Anterior cingulate cortex (tissue), 58 donors: Measurements from ENCODE around the gene HIC2.
"Not testable (repeated sequence)": the region's sequence is repeated elsewhere in the genome, so short reads cannot be mapped to it uniquely, and the experiment has no call there.

Source experiments
- DNase-seq, 58 donors: peaks; one replicate each; lab custom pipeline; 2025; lab: John Stamatoyannopoulos, UW

HIC2 gene

GRCh38 chr22:21449531-21450319, 32.6 kb downstream of the HIC2 start:
- DNase-seq, result no peak

- DNase-seq, result no peak
Measured at GRCh38 chr22:21450320-21450831, 33.2 kb downstream of the HIC2 start.

DNA sequence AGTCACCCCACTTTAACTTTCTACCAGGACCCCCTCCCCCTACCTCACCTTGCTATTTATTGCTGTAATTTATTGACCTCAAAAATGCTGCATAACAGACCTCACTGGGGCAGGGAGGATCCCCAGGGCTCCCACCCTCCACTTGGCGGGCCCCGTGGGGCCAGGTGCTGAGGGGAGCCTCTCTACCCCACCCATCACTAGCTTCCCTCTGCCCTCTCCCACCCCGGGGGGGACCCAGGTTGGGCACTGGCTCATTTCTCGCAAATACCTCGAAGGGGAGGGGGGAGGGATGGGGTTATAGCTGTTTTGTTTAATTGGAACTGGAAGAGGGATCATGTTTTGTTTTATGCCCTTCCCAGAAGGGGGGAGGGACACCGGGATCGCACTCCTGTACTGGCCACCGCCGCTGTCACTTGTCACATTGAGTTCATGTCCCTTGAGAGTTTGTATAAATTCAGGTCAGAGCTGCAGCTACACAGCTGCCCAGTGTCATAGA, 33.7 kb downstream of the HIC2 start:
- no peak for DNase-seq

DNA sequence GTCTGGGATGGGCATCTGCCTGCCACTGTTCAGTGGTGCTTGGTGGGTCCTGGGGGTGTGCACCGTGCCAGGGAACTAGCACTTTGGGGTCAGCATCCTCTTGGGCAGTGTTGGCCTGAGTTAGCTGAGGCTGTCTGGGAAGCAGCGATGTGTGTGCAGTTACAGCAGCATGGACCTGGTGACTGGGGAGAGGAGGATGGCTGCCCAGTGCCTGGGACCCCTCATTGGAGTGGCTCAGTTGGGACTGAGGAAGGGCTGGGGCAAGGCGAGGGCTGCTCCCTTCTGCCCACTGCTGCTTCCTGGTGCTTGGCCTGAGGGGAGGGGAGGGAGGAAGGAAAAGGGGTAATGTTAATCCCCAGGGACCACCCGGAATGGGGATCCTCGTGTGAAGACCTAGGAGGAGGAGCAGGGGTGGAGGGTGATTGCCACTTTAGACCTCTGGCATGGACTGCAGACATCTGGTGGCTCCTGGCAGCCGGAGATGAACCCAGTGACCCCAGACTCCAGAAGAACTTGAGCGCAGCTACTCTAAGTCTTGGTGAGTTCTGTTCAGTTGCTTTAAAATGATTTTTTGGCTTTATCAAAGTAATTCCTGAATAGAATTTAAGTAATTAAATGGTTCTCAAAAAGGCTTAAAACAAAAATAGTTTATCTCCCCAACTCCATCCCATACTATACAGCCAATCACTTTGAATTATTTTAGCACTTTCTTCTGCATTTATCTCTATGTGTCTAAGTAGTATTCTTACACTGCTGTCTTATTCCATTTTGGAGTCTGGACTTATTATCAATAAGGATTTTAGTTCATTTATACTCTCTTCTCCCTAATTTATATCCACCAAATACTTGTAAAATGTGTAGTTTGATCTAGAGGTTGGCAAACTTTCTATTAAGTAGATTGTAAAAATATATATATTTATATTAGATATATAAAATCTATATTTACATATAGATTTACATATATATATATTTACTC, 34.7 kb downstream of the HIC2 start:
- DNase-seq, result no peak

- DNase-seq, result not testable (repeated sequence)
Measured at GRCh38 chr22:21452666-21453065, 35.5 kb downstream of the HIC2 start.

DNA sequence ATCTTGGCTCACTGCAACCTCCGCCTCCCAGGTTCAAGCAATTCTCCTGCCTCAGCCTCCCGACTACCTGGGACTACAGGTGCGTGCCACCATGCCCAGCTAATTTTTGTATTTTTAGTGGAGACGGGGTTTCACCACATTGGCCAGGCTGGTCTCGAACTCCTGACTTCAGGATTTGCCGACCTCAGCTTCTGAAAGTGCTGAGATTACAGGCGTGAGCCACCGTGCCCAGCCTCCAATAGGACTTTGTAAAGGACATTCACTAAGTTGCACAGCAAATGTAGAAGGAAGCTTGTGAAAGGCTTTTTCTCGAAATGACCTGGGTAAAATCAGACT, 37.8 kb downstream of the HIC2 start:
- not testable (repeated sequence) for DNase-seq

- DNase-seq, result no peak
Measured at GRCh38 chr22:21455334-21456089, 38.3 kb downstream of the HIC2 start.

GRCh38 chr22:21457023-21457787, 40.0 kb downstream of the HIC2 start:
- DNase-seq, result no peak

GRCh38 chr22:21462672-21463071, 45.5 kb downstream of the HIC2 start:
- DNase-seq, result not testable (repeated sequence)

DNA sequence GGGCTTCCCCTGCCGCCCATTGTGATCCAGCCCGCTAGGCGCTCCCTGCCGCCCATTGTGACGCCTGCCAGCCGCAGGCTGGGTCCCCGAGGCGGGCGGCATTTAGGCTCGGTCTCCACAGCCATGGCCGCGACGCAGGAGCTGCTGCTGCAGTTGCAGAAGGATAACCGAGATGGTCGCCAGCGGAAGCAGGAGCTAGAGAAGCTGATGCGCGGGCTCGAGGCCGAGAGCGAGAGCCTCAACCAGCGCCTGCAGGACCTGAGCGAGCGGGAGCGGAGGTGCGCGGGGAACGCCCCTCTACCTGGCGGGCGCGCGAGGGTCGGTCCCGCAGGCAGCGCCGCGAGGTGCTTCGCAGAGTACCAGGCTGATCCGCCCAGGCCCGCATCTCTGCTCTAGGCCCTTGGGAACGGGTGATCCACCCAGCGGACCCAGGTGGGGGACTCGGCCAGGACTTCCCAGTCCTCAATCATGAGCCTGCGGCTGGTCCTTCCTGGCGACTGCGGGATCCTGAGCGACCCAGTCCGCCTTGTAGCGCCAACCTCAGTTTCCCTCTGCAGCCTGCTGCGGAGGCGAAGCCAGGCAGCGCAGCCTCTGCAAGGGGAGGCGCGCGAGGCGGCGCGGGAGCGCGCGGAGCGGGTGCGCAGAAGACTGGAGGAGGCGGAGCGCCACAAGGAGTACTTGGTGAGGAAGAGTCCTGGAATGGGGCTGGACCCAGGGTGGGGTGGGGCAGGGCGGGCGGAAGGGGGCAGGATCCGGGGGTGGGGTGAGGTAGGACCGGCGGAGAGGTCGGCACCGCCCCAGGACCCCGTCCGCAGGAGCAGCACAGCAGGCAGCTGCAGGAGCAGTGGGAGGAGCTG, 50.4 kb downstream of the HIC2 start, which contains the start of gene TMEM191C:
TMEM191C (plus strand) TSS at position 51 of the 857 bp plus-strand sequence; CDS start at position 124, 73 bp downstream.
- DNase-seq, result not testable (repeated sequence)

- DNase-seq, result not testable (repeated sequence)
Measured at GRCh38 chr22:21468194-21469096, 51.3 kb downstream of the HIC2 start.

DNA sequence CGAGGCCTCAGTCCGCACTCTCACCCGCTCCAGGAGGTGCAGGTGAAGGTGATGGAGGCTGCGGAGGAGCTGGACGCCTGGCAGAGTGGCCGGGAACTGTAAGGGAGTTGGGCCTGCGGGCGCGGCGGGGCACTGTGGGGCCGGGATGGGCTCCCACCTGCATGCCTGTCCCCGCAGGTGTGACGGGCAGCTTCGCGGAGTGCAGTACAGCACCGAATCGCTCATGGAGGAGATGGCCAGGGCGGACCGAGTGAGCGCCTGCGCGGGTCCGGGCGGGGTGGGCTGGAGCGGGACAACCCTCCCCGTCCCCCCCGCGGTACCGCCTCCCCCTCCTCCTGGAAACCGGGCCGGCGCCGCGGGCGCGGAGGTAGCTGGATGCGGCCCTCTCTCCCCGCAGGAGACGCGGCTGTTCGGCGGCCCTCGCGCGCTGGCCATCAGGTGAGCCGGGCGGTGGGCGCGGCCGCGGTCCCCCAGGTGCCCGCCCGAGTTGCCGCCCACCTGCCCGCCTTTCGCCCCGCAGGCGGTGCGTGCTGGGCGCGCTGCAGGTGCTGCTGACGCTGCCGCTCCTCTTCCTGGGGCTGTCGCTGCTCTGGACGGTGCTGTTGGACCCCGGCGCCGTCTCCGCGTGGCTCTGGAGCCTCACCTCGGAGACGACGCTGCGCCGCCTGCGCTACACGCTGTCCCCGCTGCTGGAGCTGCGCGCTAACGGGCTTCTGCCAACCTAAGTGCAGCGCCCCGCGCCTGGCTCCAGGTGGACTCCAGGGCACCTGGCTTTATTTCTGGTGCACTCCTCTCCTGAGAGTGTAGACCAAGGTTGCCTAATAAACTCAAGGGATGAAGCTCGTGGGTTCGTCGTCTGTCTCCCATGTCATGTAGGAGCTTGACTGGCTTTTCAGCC, 52.2 kb downstream of the HIC2 start:
- not testable (repeated sequence) for DNase-seq

- DNase-seq, result not testable (repeated sequence)
Measured at GRCh38 chr22:21472984-21473383, 55.8 kb downstream of the HIC2 start.

DNA sequence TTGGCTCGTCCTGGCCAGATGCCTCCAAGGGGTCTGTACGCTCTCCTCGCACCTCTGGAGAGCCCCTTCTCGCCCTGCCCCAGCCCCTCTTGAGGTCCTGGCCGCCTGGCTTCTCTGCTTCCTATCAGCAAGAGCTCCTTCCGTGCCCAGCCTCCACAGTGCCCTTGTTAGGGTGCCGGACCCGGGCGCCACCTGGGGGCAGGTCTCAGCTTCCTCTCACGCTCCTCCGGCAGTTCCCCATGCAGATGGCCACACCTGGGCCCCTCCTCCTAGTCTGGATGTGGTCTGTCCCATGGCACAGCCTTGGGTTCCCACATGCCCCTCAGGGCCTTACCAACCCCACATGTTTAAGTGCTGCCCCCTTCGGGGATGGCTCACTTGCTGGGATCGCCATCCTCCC, 56.5 kb downstream of the HIC2 start:
- not testable (repeated sequence) for DNase-seq

GRCh38 chr22:21484039-21484438, 66.9 kb downstream of the HIC2 start:
- DNase-seq, result not testable (repeated sequence)

- not testable (repeated sequence) for DNase-seq
Measured at GRCh38 chr22:21487723-21488122, 70.6 kb downstream of the HIC2 start.
